Measurements from ENCODE around the gene GINS3. TPM values are rescaled to one million over a fixed set of nuclear protein-coding genes. Genes with fewer than 3 reads are reported as not detected.

The GINS3 gene
- total RNA-seq: 22.2 and 23.7 TPM in 2 replicates
- long read RNA-seq, transcript GINS3-202 (2 exons, 1,932 nt): major isoform, 21 of 49 reads
- long read RNA-seq, transcript GINS3-201 (3 exons, 2,274 nt): minor isoform, 19 of 49 reads
- long read RNA-seq, partial matches to known transcripts: 4 of 49 reads
- long read RNA-seq, other reads (novel, unspliced or antisense): 1 of 49 reads

DNA sequence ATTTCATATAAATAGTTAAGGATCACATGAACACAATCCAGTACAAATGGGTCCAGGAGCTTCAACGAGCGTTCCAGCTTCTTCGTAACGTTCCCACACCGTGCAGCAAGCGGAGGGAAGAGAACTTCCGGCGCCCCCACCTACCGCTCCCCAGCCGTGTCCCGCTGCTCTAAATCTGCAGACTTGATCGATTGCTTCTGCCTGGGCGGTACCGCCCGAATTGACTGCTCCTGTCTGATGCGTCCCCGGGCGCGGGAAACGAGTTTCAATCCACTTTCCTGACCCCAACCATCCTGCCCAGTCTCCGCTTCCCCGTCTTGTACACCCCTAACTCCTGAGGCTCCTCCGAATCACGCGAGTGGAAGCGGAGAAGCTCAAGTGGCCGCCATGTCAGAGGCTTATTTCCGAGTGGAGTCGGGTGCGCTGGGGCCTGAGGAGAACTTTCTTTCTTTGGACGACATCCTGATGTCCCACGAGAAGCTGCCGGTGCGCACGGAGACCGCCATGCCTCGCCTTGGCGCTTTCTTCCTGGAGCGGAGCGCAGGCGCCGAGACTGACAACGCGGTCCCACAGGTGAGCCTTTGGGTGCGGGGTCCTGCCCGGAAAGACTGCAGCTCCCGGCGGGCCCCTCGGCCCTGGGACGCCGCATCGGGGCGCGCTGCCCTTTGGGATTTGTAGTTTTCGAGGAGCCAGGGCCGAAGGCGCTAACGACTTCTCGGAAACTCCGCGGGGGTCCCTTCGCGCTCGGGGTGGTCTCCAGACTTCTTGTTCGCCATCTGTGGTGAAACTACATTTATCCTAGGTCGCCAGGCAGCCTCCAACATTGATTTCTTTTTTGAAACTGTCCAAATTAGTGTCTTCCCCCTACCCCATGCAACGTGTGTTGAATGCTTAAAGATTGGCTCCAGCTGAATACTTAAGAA, at the start of gene GINS3:
GINS3 (plus strand) TSS at position 257 of the 923 bp plus-strand sequence; CDS start at position 388, 131 bp downstream.
- no peak for TF ChIP-seq CTCF (conservative IDR thresholded peaks at IDR 0.05)
- H3K27me3 Mint-ChIP-seq (ENCODE audit: low read depth): peaks cover 36% of the 10 kb centered on the region
- H3K4me3 Mint-ChIP-seq: peak within 1 kb of the TSS; percentile 99
- peak; percentile 78 for DNase-seq (ENCODE audit: low read depth, low spot score)
- peak within 1 kb of the TSS; percentile 99 for H3K27ac Mint-ChIP-seq (ENCODE audit: unreplicated experiment)
- peaks cover 22% of the 10 kb centered on the region for H3K36me3 Mint-ChIP-seq (ENCODE audit: low read depth)
- H3K9me3 Mint-ChIP-seq: peaks cover 8% of the 10 kb centered on the region
- peaks cover 24% of the 10 kb centered on the region for H3K4me1 Mint-ChIP-seq

GRCh38 chr16:58343562-58343961, 48.7 kb upstream of the GINS3 start:
- H3K4me1 Mint-ChIP-seq: peaks cover 8% of the 10 kb centered on the region
- no peak for TF ChIP-seq CTCF (conservative IDR thresholded peaks at IDR 0.05)
- no peak overlapping the region for H3K27ac Mint-ChIP-seq (ENCODE audit: unreplicated experiment)
- no peak for DNase-seq (ENCODE audit: low read depth, low spot score)
- no peak overlapping the region for H3K4me3 Mint-ChIP-seq
- H3K27me3 Mint-ChIP-seq (ENCODE audit: low read depth): peaks cover 13% of the 10 kb centered on the region
- no peaks in the 10 kb centered on the region for H3K9me3 Mint-ChIP-seq
- no peaks in the 10 kb centered on the region for H3K36me3 Mint-ChIP-seq (ENCODE audit: low read depth)

- no peak for DNase-seq (ENCODE audit: low read depth, low spot score)
- Mint-ChIP-seq H3K4me3 (no peak overlapping the region), H3K4me1 (peaks cover 8% of the 10 kb centered on the region), H3K9me3 (no peaks in the 10 kb centered on the region), H3K36me3 (ENCODE audit: low read depth) (no peaks in the 10 kb centered on the region), H3K27me3 (ENCODE audit: low read depth) (peaks cover 34% of the 10 kb centered on the region), H3K27ac (ENCODE audit: unreplicated experiment) (no peak overlapping the region)
- TF ChIP-seq CTCF (conservative IDR thresholded peaks at IDR 0.05): peak; percentile 51
These were observed 46.5 kb upstream of the GINS3 start for GRCh38 chr16:58345574-58346354.

DNA sequence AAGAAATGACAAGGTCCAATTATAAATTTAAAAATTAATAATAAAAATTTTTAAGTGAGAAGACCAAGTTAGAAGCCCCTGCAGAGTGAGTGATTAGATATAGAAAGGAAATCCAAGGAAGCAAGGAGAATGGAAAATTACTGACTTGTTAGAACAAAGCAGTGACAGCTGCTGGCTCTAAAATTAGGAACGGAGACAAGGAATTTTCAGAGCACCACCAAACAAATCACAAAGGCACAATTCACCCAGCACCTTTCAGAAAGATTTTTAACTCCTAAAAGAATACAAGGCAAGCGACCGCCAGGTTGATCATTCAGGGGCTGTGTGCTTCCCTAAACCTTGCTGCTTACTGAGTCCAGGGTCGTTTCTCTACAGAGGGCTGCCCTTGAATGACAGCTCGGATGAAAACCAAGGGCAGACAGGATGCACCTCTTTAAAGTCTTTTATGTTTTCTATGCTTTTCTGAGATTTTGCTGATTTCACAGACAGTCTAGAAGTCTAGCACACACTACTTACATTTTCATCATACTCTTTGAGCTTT, 45.4 kb upstream of the GINS3 start:
- Mint-ChIP-seq H3K27me3 (ENCODE audit: low read depth) (peaks cover 43% of the 10 kb centered on the region), H3K4me1 (peaks cover 8% of the 10 kb centered on the region), H3K4me3 (no peak overlapping the region), H3K36me3 (ENCODE audit: low read depth) (no peaks in the 10 kb centered on the region), H3K27ac (ENCODE audit: unreplicated experiment) (no peak overlapping the region), H3K9me3 (no peaks in the 10 kb centered on the region)
- no peak for TF ChIP-seq CTCF (conservative IDR thresholded peaks at IDR 0.05)
- no peak for DNase-seq (ENCODE audit: low read depth, low spot score)

- H3K36me3 Mint-ChIP-seq (ENCODE audit: low read depth): no peaks in the 10 kb centered on the region
- H3K27me3 Mint-ChIP-seq (ENCODE audit: low read depth): peaks cover 51% of the 10 kb centered on the region
- DNase-seq (ENCODE audit: low read depth, low spot score): no peak
These were observed 43.3 kb upstream of the GINS3 start for GRCh38 chr16:58348986-58349385.

More at GRCh38 chr16:58348986-58349385, 43.3 kb upstream of the GINS3 start:
- H3K4me3 Mint-ChIP-seq: no peak overlapping the region
- no peak for TF ChIP-seq CTCF (conservative IDR thresholded peaks at IDR 0.05)
- no peak overlapping the region for H3K27ac Mint-ChIP-seq (ENCODE audit: unreplicated experiment)
- H3K9me3 Mint-ChIP-seq: peaks cover 2% of the 10 kb centered on the region
- peaks cover 8% of the 10 kb centered on the region for H3K4me1 Mint-ChIP-seq
